Epithelial cell of proximal tubule (primary cell): ENCODE measurements around the gene MAGI2. TPM values are rescaled to one million over a fixed set of nuclear protein-coding genes. Genes with fewer than 3 reads are reported as not detected.

Experiments
- DNase-seq: peaks from one replicate; pipeline ENCODE4 v3.0.0-alpha.2; 2011; ENCODE audit warnings: low read depth
- H3K4me3 ChIP-seq: 2 replicates; pipeline ENCODE4 v1.5.1; 2011; ENCODE audit warnings: low read depth, mild to moderate bottlenecking, low read length
- total RNA-seq: library from RNA; depleted of rRNA; stranded (reverse); fragments of >200 nt; gene quantifications from 2 replicates; pipeline ENCODE4 v1.2.3, GENCODE V29; 2015
- TF ChIP-seq, protein P1 (sequence below): conservative IDR thresholded peaks from 2 replicates; pipeline ENCODE4 v1.5.1; 2012; ENCODE audit warnings: low read depth, mild to moderate bottlenecking, low read length

Gene MAGI2
- total RNA-seq, 1 donor from 2014 or later = 0.92 TPM

GRCh38 chr7:78225534-78225933 is 1227.9 kb downstream of the MAGI2 start:
- no peak for DNase-seq
- H3K4me3 ChIP-seq = no peak overlapping the region
- TF ChIP-seq, protein P1, sequence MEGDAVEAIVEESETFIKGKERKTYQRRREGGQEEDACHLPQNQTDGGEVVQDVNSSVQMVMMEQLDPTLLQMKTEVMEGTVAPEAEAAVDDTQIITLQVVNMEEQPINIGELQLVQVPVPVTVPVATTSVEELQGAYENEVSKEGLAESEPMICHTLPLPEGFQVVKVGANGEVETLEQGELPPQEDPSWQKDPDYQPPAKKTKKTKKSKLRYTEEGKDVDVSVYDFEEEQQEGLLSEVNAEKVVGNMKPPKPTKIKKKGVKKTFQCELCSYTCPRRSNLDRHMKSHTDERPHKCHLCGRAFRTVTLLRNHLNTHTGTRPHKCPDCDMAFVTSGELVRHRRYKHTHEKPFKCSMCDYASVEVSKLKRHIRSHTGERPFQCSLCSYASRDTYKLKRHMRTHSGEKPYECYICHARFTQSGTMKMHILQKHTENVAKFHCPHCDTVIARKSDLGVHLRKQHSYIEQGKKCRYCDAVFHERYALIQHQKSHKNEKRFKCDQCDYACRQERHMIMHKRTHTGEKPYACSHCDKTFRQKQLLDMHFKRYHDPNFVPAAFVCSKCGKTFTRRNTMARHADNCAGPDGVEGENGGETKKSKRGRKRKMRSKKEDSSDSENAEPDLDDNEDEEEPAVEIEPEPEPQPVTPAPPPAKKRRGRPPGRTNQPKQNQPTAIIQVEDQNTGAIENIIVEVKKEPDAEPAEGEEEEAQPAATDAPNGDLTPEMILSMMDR = no peak

DNA sequence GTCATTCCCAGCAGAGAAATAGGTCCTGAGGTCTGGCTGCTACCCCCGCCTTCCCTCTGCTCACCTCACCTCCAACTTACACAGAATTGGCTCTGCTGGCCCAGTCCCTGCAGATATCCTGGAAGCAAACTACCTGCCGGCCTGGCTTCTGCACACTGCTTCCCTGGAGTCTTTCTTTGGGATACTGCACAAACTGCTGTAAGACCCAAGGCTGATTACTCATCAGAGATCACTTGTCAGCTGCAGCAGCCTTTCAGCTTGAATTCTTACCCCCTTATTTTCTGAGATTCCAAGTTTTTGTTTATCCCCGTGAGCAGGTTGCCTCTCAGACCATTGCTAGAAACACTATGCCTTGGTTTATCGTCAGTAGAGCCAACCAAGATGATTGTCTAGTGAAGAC is 1228.5 kb downstream of the MAGI2 start:
- no peak for DNase-seq
- no peak overlapping the region for H3K4me3 ChIP-seq
- TF ChIP-seq, protein P1 = no peak

DNA sequence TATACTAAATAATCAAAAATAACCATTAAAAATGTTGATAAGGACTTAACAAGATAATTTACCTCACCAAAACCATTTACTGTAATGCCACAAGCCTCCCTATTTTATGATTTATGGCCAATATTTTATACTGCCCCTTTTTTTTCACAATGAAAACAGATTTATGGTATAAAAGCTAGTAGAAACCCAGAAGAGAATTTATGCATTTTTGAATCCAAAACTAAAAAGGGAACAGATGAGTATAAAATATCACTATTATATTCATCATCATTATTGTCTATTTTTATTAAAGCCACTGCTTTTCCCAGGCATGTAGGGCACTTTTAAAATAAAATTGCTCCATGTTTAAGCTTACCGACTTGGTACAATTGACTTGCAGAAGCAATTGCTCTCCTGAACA is 1229.9 kb downstream of the MAGI2 start:
- TF ChIP-seq, protein P1 = no peak
- DNase-seq = no peak
- no peak overlapping the region for H3K4me3 ChIP-seq

DNA sequence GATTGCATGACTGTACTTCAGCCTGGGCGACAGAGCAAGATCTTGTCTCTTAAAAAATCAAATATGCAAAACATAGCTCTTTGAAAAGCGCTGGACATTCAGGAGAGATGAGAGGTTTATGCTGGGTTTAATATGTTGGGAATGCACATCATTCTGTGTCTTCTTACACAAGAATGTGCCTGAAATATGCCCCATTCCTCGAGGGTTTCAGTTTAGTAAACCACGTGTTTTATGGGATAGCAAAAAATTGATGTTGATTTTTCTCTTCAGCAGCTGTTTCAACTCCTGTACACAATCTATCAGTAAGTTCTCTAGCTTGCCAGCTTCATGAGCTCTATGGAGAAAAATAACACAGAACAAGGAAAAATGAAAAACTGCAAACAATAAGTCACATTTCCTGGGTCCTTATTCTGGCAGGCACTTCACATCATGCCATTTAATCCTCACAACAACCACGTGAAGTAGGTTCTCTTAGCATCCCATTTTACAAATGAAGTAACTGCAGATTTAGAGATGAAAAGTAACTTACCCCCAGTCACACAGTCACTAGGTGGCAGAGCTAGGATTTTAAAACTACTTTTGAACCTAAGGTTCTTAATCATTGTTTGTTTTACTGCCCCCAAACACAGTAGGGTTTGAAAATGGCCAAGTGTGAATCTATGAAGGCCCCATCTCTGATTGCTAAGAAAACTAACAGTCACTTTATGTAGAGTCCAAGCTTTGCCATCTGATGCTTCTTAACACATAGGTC is 1231.3 kb downstream of the MAGI2 start:
- TF ChIP-seq, protein P1 = peak; percentile 26
- DNase-seq = no peak
- no peak overlapping the region for H3K4me3 ChIP-seq

DNA sequence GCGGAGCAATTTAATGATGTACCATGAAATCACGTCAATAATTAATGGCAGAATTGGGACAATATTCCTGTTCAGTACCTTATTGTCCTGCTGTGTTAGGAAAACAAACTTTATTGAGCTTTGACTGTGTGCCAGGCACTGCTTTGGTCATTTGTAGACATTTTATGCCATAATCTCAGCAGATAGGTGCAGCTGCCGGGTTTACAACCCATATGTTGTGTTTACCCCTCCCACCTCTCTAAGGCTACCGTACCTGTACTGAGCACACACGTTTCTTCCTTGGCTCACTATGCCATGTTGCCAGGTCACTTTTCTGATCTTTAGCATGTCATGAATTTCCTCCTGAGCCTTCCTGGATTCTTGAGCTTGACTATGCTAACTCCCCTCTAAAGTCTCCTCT is 1232.7 kb downstream of the MAGI2 start:
- TF ChIP-seq, protein P1 = no peak
- no peak overlapping the region for H3K4me3 ChIP-seq

GRCh38 chr7:78218876-78219275 is 1234.6 kb downstream of the MAGI2 start:
- H3K4me3 ChIP-seq = no peak overlapping the region
- TF ChIP-seq, protein P1 = no peak
- DNase-seq = peak; percentile 15

More for the DNA sequence above, 1232.7 kb downstream of the MAGI2 start:
- no peak for DNase-seq

DNA sequence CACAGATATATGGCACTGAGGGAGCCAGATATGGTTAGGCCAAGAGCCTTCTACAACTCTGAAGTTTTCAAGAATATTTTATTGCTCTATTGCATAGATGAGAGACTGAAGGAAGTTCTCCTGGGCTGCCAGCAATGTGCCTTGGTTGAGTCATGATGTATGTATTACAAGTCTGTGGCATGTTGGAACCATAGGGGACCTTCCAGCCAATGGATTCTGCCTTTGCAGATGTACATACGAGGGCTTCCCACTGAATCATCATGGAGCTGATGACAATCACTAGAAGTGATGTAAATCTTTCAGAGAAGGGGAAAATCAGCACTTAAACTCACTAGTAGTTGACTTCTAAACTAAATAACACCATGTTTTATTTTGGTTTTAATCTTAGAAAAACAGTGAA is 1235.4 kb downstream of the MAGI2 start:
- no peak for DNase-seq
- no peak overlapping the region for H3K4me3 ChIP-seq
- TF ChIP-seq, protein P1 = no peak
